Karpas-422 (cell line): ENCODE data around the gene RNLS. TPM values are rescaled to one million over a fixed set of nuclear protein-coding genes. Genes with fewer than 3 reads are reported as not detected.

ENCODE experiments used
- DNase-seq: peaks from one replicate; pipeline ENCODE4 v3.0.0-alpha.2; 2015
- H2AFZ ChIP-seq: fragments of 200-600 bp; sonication (generic); 2 replicates; pipeline ENCODE4 v1.6.1; 2014; ENCODE audit warnings: antibody characterized with exemption, low read length, mixed read lengths
- H3K27ac ChIP-seq: fragments of 200-600 bp; sonication (generic); 2 replicates; pipeline ENCODE4 v1.5.1; 2014; ENCODE audit warnings: mild to moderate bottlenecking, low read length, moderate library complexity
- H3K27me3 ChIP-seq: fragments of 200-600 bp; sonication (generic); 2 replicates; pipeline ENCODE4 v1.6.1; 2014; ENCODE audit warnings: low read length, mixed read lengths
- H3K36me3 ChIP-seq: fragments of 200-600 bp; sonication (generic); 2 replicates; pipeline ENCODE4 v1.6.1; 2014; ENCODE audit warnings: low read length, mixed read lengths; ENCODE audit not compliant: insufficient read depth
- H3K4me1 ChIP-seq: fragments of 200-600 bp; sonication (generic); 2 replicates; pipeline ENCODE4 v1.6.1; 2014; ENCODE audit warnings: mild to moderate bottlenecking, low read length, mixed read lengths
- H3K4me2 ChIP-seq: fragments of 200-600 bp; sonication (generic); 2 replicates; pipeline ENCODE4 v1.6.1; 2014; ENCODE audit warnings: low read length, low read depth, mild to moderate bottlenecking; ENCODE audit not compliant: poor library complexity, severe bottlenecking
- H3K4me3 ChIP-seq: fragments of 200-600 bp; sonication (generic); 2 replicates; pipeline ENCODE4 v1.5.1; 2014; ENCODE audit warnings: mild to moderate bottlenecking, antibody characterized with exemption, low read length, mixed read lengths
- H3K79me2 ChIP-seq: fragments of 200-600 bp; sonication (generic); 2 replicates; pipeline ENCODE4 v1.6.1; 2014; ENCODE audit warnings: mild to moderate bottlenecking, low read length, mixed read lengths
- H3K9ac ChIP-seq: fragments of 200-600 bp; sonication (generic); 2 replicates; pipeline ENCODE4 v1.6.0; 2014; ENCODE audit warnings: low read length
- H3K9me2 ChIP-seq: fragments of 200-600 bp; sonication (generic), shearing (Covaris generic); replicated peaks from 2 replicates; pipeline ENCODE4 v1.6.0; 2014; ENCODE audit warnings: mild to moderate bottlenecking, low read length, moderate library complexity; ENCODE audit not compliant: insufficient read depth
- H3K9me3 ChIP-seq: fragments of 300-700, 200-600 bp; sonication (generic); 2 replicates; pipeline ENCODE4 v1.6.1; 2014; ENCODE audit warnings: low read length, mixed read lengths
- H4K20me1 ChIP-seq: fragments of 200-600 bp; sonication (generic); 2 replicates; pipeline ENCODE4 v1.6.1; 2014; ENCODE audit warnings: mild to moderate bottlenecking, antibody characterized with exemption, low read length, low read depth; ENCODE audit not compliant: insufficient read depth
- total RNA-seq: library from RNA; depleted of rRNA; stranded (reverse); fragments of >200 nt; shearing (Covaris generic); gene quantifications from 2 replicates; pipeline ENCODE4 v1.2.3, GENCODE V29; 2014; ENCODE audit warnings: low replicate concordance

The RNLS gene
- total RNA-seq, 1 experiment from 2014 or later: not detected

GRCh38 chr10:88333248-88333630, 249.9 kb downstream of the RNLS start:
- no peak overlapping the region for H3K9ac ChIP-seq
- H3K27me3 ChIP-seq: no peaks in the 10 kb centered on the region
- no peak overlapping the region for H3K4me3 ChIP-seq
- peaks cover 12% of the 10 kb centered on the region for H3K4me1 ChIP-seq
- H2AFZ ChIP-seq: no peak overlapping the region
- no peak overlapping the region for H3K27ac ChIP-seq
- no peaks in the 10 kb centered on the region for H3K79me2 ChIP-seq
- no peaks in the 10 kb centered on the region for H3K9me2 ChIP-seq
- no peaks in the 10 kb centered on the region for H4K20me1 ChIP-seq
- no peak overlapping the region for H3K4me2 ChIP-seq
- no peaks in the 10 kb centered on the region for H3K9me3 ChIP-seq
- no peaks in the 10 kb centered on the region for H3K36me3 ChIP-seq
- no peak for DNase-seq

GRCh38 chr10:88332503-88333247, 250.4 kb downstream of the RNLS start:
- H3K79me2 ChIP-seq: no peaks in the 10 kb centered on the region
- peak overlapping the region; percentile 94 for H2AFZ ChIP-seq
- H3K4me2 ChIP-seq: peak overlapping the region; percentile 42
- no peaks in the 10 kb centered on the region for H3K36me3 ChIP-seq
- peak; percentile 52 for DNase-seq
- H4K20me1 ChIP-seq: no peaks in the 10 kb centered on the region
- no peak overlapping the region for H3K9ac ChIP-seq
- H3K27me3 ChIP-seq: no peaks in the 10 kb centered on the region
- peaks cover 12% of the 10 kb centered on the region for H3K4me1 ChIP-seq
- peak overlapping the region; percentile 70 for H3K27ac ChIP-seq
- no peak overlapping the region for H3K4me3 ChIP-seq
- no peaks in the 10 kb centered on the region for H3K9me2 ChIP-seq
- no peaks in the 10 kb centered on the region for H3K9me3 ChIP-seq

- H3K9me3 ChIP-seq: no peaks in the 10 kb centered on the region
- H3K27ac ChIP-seq: no peak overlapping the region
- H2AFZ ChIP-seq: no peak overlapping the region
- no peaks in the 10 kb centered on the region for H3K9me2 ChIP-seq
- H3K4me1 ChIP-seq: peaks cover 12% of the 10 kb centered on the region
- no peaks in the 10 kb centered on the region for H4K20me1 ChIP-seq
- no peak overlapping the region for H3K9ac ChIP-seq
- no peak for DNase-seq
- no peaks in the 10 kb centered on the region for H3K27me3 ChIP-seq
- no peak overlapping the region for H3K4me2 ChIP-seq
- H3K4me3 ChIP-seq: no peak overlapping the region
- H3K36me3 ChIP-seq: no peaks in the 10 kb centered on the region
- no peaks in the 10 kb centered on the region for H3K79me2 ChIP-seq
These were observed 252.9 kb downstream of the RNLS start for GRCh38 chr10:88330174-88330573.

GRCh38 chr10:88322324-88323063, 260.6 kb downstream of the RNLS start:
- Histone ChIP-seq H3K9me3 (peaks cover 6% of the 10 kb centered on the region; the same call in 1 of the 2 replicates), H3K9me2 (no peaks in the 10 kb centered on the region), H3K9ac (no peak overlapping the region), H3K27ac (peak overlapping the region; percentile 43; the same call in 1 of the 2 replicates), H3K79me2 (no peaks in the 10 kb centered on the region), H3K27me3 (no peaks in the 10 kb centered on the region), H3K36me3 (no peaks in the 10 kb centered on the region), H2AFZ (no peak overlapping the region), H3K4me1 (peaks cover 14% of the 10 kb centered on the region), H4K20me1 (no peaks in the 10 kb centered on the region), H3K4me3 (no peak overlapping the region), H3K4me2 (no peak overlapping the region)
- peak; percentile 64 for DNase-seq

- Histone ChIP-seq H3K4me3 (no peak overlapping the region), H3K9ac (no peak overlapping the region), H3K79me2 (no peaks in the 10 kb centered on the region), H3K27me3 (no peaks in the 10 kb centered on the region), H3K4me2 (no peak overlapping the region), H3K4me1 (peaks cover 34% of the 10 kb centered on the region), H3K9me2 (no peaks in the 10 kb centered on the region), H3K9me3 (peaks cover 6% of the 10 kb centered on the region; the same call in 1 of the 2 replicates), H3K36me3 (no peaks in the 10 kb centered on the region), H4K20me1 (no peaks in the 10 kb centered on the region), H3K27ac (no peak overlapping the region), H2AFZ (no peak overlapping the region)
- DNase-seq: no peak
These were observed 263.1 kb downstream of the RNLS start for GRCh38 chr10:88319960-88320517.

- H4K20me1 ChIP-seq: no peaks in the 10 kb centered on the region
- H3K27ac ChIP-seq: no peak overlapping the region
- H3K27me3 ChIP-seq: no peaks in the 10 kb centered on the region
- no peak overlapping the region for H3K4me3 ChIP-seq
- DNase-seq: peak; percentile 66
- peaks cover 6% of the 10 kb centered on the region; the same call in 1 of the 2 replicates for H3K9me3 ChIP-seq
- no peaks in the 10 kb centered on the region for H3K36me3 ChIP-seq
- no peaks in the 10 kb centered on the region for H3K79me2 ChIP-seq
- H3K4me2 ChIP-seq: no peak overlapping the region
- H3K4me1 ChIP-seq: peaks cover 37% of the 10 kb centered on the region
- no peak overlapping the region for H2AFZ ChIP-seq
- no peaks in the 10 kb centered on the region for H3K9me2 ChIP-seq
- no peak overlapping the region for H3K9ac ChIP-seq
These were observed 264.3 kb downstream of the RNLS start for GRCh38 chr10:88318803-88319202.

GRCh38 chr10:88317099-88317498, 266.0 kb downstream of the RNLS start:
- Histone ChIP-seq H3K9me2 (no peaks in the 10 kb centered on the region), H3K79me2 (no peaks in the 10 kb centered on the region), H3K4me2 (no peak overlapping the region), H3K4me1 (peaks cover 47% of the 10 kb centered on the region), H3K9me3 (peaks cover 6% of the 10 kb centered on the region; the same call in 1 of the 2 replicates), H4K20me1 (no peaks in the 10 kb centered on the region), H3K36me3 (no peaks in the 10 kb centered on the region), H2AFZ (no peak overlapping the region), H3K4me3 (no peak overlapping the region), H3K27ac (no peak overlapping the region), H3K9ac (no peak overlapping the region), H3K27me3 (no peaks in the 10 kb centered on the region)
- DNase-seq: no peak

GRCh38 chr10:88316292-88316861, 266.7 kb downstream of the RNLS start:
- no peaks in the 10 kb centered on the region for H3K36me3 ChIP-seq
- no peaks in the 10 kb centered on the region for H4K20me1 ChIP-seq
- no peak overlapping the region; the same call in 1 of the 2 replicates for H3K9ac ChIP-seq
- no peak overlapping the region for H3K27ac ChIP-seq
- peaks cover 50% of the 10 kb centered on the region for H3K4me1 ChIP-seq
- peaks cover 6% of the 10 kb centered on the region; the same call in 1 of the 2 replicates for H3K9me3 ChIP-seq
- no peak for DNase-seq
- H2AFZ ChIP-seq: peak overlapping the region; percentile 34; the same call in 1 of the 2 replicates
- no peak overlapping the region for H3K4me3 ChIP-seq
- H3K79me2 ChIP-seq: no peaks in the 10 kb centered on the region
- no peaks in the 10 kb centered on the region for H3K27me3 ChIP-seq
- no peak overlapping the region for H3K4me2 ChIP-seq
- no peaks in the 10 kb centered on the region for H3K9me2 ChIP-seq
